ENCODE measurements around the gene DOCK9. TPM values are rescaled to one million over a fixed set of nuclear protein-coding genes. Genes with fewer than 3 reads are reported as not detected.

DOCK9 gene
- polyA plus RNA-seq, 3 donors = 0.01 TPM; not detected in 2

DNA sequence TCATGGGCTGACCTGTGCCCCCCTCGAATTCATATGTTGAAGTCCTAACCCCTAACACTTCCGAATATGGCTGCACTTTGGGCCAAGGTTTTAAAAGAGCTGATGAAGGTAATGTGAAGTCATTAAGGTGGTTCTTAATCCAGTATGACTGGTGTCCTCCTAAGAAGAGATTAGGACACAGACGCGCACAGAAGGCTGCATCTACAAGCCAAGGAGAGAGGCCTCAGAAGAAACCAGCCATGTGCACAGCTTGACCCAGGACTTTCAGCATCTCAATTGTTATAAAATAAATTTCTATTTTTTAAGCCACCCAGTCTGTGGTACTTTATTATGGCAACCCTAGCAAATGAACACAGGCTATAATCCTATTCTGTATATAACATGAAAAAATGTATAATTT, 99.9 kb downstream of the DOCK9 start:
- H3K27me3 Mint-ChIP-seq (ENCODE audit: low read depth in 3 of 3) = peaks cover 3 to 4% (median 3%) of the 10 kb centered on the region in 3 donors
- no peak overlapping the region for H3K4me3 ChIP-seq (replicated peaks in 1 of 3; ENCODE audit: low read depth in 2 of 3, low read length in 3 of 3)
- no peaks in the 10 kb centered on the region for H3K27me3 ChIP-seq (ENCODE audit: control insufficient read depth in 2 of 2, insufficient read depth in 2 of 2, low read length in 2 of 2)
- no peak overlapping the region for H3K27ac Mint-ChIP-seq
- H3K9me3 ChIP-seq (replicated peaks in 1 of 2; ENCODE audit: control insufficient read depth in 1 of 2, insufficient read depth in 1 of 2, low read length in 2 of 2) = peaks cover 0 to 7% of the 10 kb centered on the region in 2 donors
- TF ChIP-seq, protein P1, sequence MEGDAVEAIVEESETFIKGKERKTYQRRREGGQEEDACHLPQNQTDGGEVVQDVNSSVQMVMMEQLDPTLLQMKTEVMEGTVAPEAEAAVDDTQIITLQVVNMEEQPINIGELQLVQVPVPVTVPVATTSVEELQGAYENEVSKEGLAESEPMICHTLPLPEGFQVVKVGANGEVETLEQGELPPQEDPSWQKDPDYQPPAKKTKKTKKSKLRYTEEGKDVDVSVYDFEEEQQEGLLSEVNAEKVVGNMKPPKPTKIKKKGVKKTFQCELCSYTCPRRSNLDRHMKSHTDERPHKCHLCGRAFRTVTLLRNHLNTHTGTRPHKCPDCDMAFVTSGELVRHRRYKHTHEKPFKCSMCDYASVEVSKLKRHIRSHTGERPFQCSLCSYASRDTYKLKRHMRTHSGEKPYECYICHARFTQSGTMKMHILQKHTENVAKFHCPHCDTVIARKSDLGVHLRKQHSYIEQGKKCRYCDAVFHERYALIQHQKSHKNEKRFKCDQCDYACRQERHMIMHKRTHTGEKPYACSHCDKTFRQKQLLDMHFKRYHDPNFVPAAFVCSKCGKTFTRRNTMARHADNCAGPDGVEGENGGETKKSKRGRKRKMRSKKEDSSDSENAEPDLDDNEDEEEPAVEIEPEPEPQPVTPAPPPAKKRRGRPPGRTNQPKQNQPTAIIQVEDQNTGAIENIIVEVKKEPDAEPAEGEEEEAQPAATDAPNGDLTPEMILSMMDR (IDR thresholded peaks at IDR 0.05) = no peak
- H3K4me1 Mint-ChIP-seq = no peaks in the 10 kb centered on the region
- no peaks in the 10 kb centered on the region for H3K79me2 ChIP-seq (ENCODE audit: insufficient read depth, low read length)
- H2AFZ ChIP-seq (ENCODE audit: insufficient read depth, low read depth, low read length, poor library complexity, severe bottlenecking) = no peak overlapping the region
- WGBS (ENCODE audit: insufficient coverage) = no CpG with 5 or more reads among the region's 4 CpGs
- intact Hi-C loops (cut with micrococcal nuclease) = no loop called here
- H3K36me3 ChIP-seq (replicated peaks in 1 of 2; ENCODE audit: control insufficient read depth in 1 of 2, insufficient read depth in 2 of 2, low read length in 2 of 2) = no peaks in the 10 kb centered on the region
- no peak for DNase-seq
- no peak overlapping the region for H3K4me2 ChIP-seq (replicated peaks; ENCODE audit: extremely low read depth, low read length, poor library complexity, severe bottlenecking)
- H3K4me3 Mint-ChIP-seq = no peak overlapping the region
- H4K20me1 ChIP-seq (ENCODE audit: insufficient read depth, low read length) = no peaks in the 10 kb centered on the region
- H3K36me3 Mint-ChIP-seq = no peaks in the 10 kb centered on the region
- no peak overlapping the region for H3K27ac ChIP-seq (ENCODE audit: low read depth in 1 of 2, low read length in 2 of 2)
- no peak overlapping the region for H3K9ac ChIP-seq (ENCODE audit: insufficient read depth, low read length, poor library complexity, severe bottlenecking)
- H3K9me3 Mint-ChIP-seq = peaks cover 2 to 12% (median 6%) of the 10 kb centered on the region in 7 donors
- no peaks in the 10 kb centered on the region for H3K4me1 ChIP-seq (ENCODE audit: control insufficient read depth in 1 of 2, insufficient read depth in 2 of 2, low read length in 2 of 2)

DNA sequence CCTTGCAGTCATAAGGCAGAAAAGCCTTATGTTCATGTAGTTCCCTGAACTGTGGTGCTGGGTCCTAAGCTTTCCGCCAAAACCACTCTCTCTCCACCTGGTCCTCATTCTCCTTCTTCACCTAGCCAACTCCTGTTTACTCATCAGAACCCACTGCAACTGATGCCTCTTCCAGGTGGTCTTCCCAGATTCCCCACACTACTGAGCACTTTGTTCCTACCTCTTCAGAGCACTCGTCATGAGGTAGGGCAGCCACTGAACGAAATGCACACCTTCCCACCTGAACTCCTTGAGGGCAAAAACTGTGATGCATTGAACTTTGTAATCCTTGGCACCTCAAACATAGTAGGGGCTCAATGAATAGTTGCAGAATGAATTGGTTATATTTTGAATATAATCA, 100.4 kb downstream of the DOCK9 start:
- Mint-ChIP-seq H3K4me3 (no peak overlapping the region), H3K27me3 (ENCODE audit: low read depth in 3 of 3) (peaks cover 3 to 5% (median 5%) of the 10 kb centered on the region in 3 donors), H3K36me3 (no peaks in the 10 kb centered on the region), H3K9me3 (peaks cover 3 to 17% (median 10%) of the 10 kb centered on the region in 7 donors), H3K4me1 (no peaks in the 10 kb centered on the region), H3K27ac (no peak overlapping the region)
- no peak overlapping the region for H2AFZ ChIP-seq (ENCODE audit: insufficient read depth, low read depth, low read length, poor library complexity, severe bottlenecking)
- H3K27me3 ChIP-seq (ENCODE audit: control insufficient read depth in 2 of 2, insufficient read depth in 2 of 2, low read length in 2 of 2) = peaks cover 0 to 2% of the 10 kb centered on the region in 2 donors
- H3K9me3 ChIP-seq (replicated peaks in 1 of 2; ENCODE audit: control insufficient read depth in 1 of 2, insufficient read depth in 1 of 2, low read length in 2 of 2) = peaks cover 0 to 9% of the 10 kb centered on the region in 2 donors
- no peak overlapping the region for H3K4me2 ChIP-seq (replicated peaks; ENCODE audit: extremely low read depth, low read length, poor library complexity, severe bottlenecking)
- H3K4me1 ChIP-seq (ENCODE audit: control insufficient read depth in 1 of 2, insufficient read depth in 2 of 2, low read length in 2 of 2) = no peaks in the 10 kb centered on the region
- no peaks in the 10 kb centered on the region for H3K79me2 ChIP-seq (ENCODE audit: insufficient read depth, low read length)
- intact Hi-C loops (cut with micrococcal nuclease) = no loop called here
- H3K4me3 ChIP-seq (replicated peaks in 1 of 3; ENCODE audit: low read depth in 2 of 3, low read length in 3 of 3) = no peak overlapping the region
- TF ChIP-seq, protein P1 (IDR thresholded peaks at IDR 0.05) = no peak
- H3K36me3 ChIP-seq (replicated peaks in 1 of 2; ENCODE audit: control insufficient read depth in 1 of 2, insufficient read depth in 2 of 2, low read length in 2 of 2) = no peaks in the 10 kb centered on the region
- WGBS (ENCODE audit: insufficient coverage) = 100% methylated on average over 1 of the region's 3 CpGs
- no peak overlapping the region for H3K9ac ChIP-seq (ENCODE audit: insufficient read depth, low read length, poor library complexity, severe bottlenecking)
- H4K20me1 ChIP-seq (ENCODE audit: insufficient read depth, low read length) = no peaks in the 10 kb centered on the region
- no peak for DNase-seq
- no peak overlapping the region for H3K27ac ChIP-seq (ENCODE audit: low read depth in 1 of 2, low read length in 2 of 2)

All from CD14-positive monocyte (primary cell).